ENCODE measurements around the gene DSG3.

DSG3 gene

GRCh38 chr18:31512203-31512764, 64.7 kb downstream of the DSG3 start:
- TF ChIP-seq CTCF (IDR thresholded peaks at IDR 0.05; ENCODE audit: low read depth, low read length, missing control alignments): no peak
- no peak for DNase-seq (ENCODE audit: low read depth)
- H3K4me3 ChIP-seq (ENCODE audit: low read depth, low read length): no peak overlapping the region

GRCh38 chr18:31513189-31513935, 65.8 kb downstream of the DSG3 start:
- no peak for TF ChIP-seq CTCF (IDR thresholded peaks at IDR 0.05; ENCODE audit: low read depth, low read length, missing control alignments)
- no peak for DNase-seq (ENCODE audit: low read depth)
- H3K4me3 ChIP-seq (ENCODE audit: low read depth, low read length): no peak overlapping the region

GRCh38 chr18:31516437-31516836, 68.9 kb downstream of the DSG3 start:
- H3K4me3 ChIP-seq (ENCODE audit: low read depth, low read length): no peak overlapping the region
- no peak for DNase-seq (ENCODE audit: low read depth)
- no peak for TF ChIP-seq CTCF (IDR thresholded peaks at IDR 0.05; ENCODE audit: low read depth, low read length, missing control alignments)

GRCh38 chr18:31526374-31526773, 78.8 kb downstream of the DSG3 start:
- DNase-seq (ENCODE audit: low read depth): no peak
- H3K4me3 ChIP-seq (ENCODE audit: low read depth, low read length): no peak overlapping the region
- TF ChIP-seq CTCF (IDR thresholded peaks at IDR 0.05; ENCODE audit: low read depth, low read length, missing control alignments): no peak

Data from GM12864 (cell line).